ENCODE results near the gene VPREB1. TPM values are rescaled to one million over a fixed set of nuclear protein-coding genes. Genes with fewer than 3 reads are reported as not detected.
"Not testable (repeated sequence)": the region's sequence is repeated elsewhere in the genome, so short reads cannot be mapped to it uniquely, and the experiment has no call there.

Gene VPREB1
- total RNA-seq, 1 donor from 2014 or later = not detected

DNA sequence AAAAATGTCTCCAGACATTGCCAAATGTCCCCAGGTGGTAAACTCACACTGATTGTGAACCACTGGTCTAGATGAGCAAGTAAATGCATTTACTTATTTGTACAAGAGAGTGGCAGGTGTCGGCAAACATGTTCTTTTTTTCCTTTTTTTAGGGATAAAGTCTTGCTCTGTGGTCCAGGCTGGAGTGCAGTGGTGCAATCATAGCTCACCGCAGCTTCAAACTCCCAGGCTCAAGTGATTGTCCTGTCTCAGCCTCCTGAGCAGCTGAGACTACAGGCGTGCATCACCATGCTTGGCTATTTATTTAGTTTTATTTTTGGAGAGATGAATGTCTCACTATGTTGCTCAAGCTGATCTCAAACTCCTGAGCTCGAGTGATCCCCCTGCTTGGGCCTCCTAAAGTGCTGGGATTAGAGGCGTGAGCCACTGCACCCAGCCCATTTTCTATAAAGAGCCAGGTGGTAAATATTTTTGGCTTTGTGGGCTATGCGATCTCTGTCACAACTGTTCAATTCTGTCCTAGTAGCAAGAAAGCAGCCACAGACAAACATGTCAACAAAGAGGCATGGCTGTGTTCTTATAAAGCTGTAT is 1.4 kb downstream of the VPREB1 start:
- no peak for DNase-seq
- intact Hi-C loops (cut with micrococcal nuclease) = no loop called here
- H3K4me3 Mint-ChIP-seq = no peak overlapping the region
- no peak overlapping the region for H3K27ac Mint-ChIP-seq
- peaks cover 6% of the 10 kb centered on the region for H3K27me3 Mint-ChIP-seq
- H3K9me3 Mint-ChIP-seq = no peaks in the 10 kb centered on the region
- no peaks in the 10 kb centered on the region for H3K36me3 Mint-ChIP-seq (ENCODE audit: low read depth)
- peaks cover 18% of the 10 kb centered on the region for H3K4me1 Mint-ChIP-seq

DNA sequence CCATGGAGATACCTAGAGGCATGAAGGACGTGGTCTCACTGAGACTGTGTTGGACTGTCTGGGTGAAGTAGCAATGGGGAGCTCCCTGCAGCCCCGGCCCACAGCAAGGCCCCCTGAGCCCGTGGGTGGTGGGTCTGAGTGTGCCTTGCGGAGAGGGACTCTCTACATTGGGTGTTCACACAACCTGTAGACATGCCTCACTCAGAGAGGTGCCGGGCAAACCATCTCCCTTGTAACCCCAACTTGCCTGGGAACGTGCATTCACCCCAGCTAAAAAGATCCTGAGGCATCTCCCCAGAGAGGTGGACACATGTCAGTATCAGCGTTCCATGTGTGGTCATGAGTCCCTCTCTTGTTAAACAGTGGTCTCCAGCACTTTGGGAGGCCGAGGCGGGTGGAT is 2.1 kb downstream of the VPREB1 start:
- Mint-ChIP-seq H3K4me1 (peaks cover 18% of the 10 kb centered on the region), H3K36me3 (ENCODE audit: low read depth) (no peaks in the 10 kb centered on the region), H3K27ac (no peak overlapping the region), H3K9me3 (no peaks in the 10 kb centered on the region), H3K27me3 (peaks cover 6% of the 10 kb centered on the region), H3K4me3 (no peak overlapping the region)
- DNase-seq = no peak
- intact Hi-C loops (cut with micrococcal nuclease) = no loop called here

DNA sequence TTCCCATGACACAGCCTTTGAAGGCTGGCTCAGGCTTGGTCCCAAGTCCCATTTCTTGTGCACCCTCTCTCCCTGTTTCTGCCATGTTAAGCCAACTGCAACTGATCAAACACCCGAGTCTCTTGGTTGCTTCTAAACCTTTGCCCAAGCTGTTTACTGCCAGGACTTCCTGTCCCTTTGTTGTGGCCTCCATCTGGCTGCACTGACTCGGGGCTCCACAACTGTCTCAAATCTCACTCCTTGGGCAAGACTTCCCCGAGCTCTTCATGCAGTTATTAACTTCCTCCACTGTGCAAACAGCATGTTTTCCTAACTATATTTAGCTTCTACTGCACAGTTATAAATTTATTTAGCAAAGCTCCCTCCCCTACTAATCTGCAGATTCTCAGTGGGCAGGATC is 4.3 kb downstream of the VPREB1 start:
- DNase-seq = peak; percentile 74
- peaks cover 5% of the 10 kb centered on the region for H3K27me3 Mint-ChIP-seq
- peak overlapping the region; percentile 34 for H3K4me3 Mint-ChIP-seq
- peaks cover 18% of the 10 kb centered on the region for H3K4me1 Mint-ChIP-seq
- intact Hi-C loops (cut with micrococcal nuclease) = no loop called here
- no peaks in the 10 kb centered on the region for H3K9me3 Mint-ChIP-seq
- peak overlapping the region; percentile 12 for H3K27ac Mint-ChIP-seq
- H3K36me3 Mint-ChIP-seq (ENCODE audit: low read depth) = no peaks in the 10 kb centered on the region

- H3K36me3 Mint-ChIP-seq (ENCODE audit: low read depth); H3K27me3 Mint-ChIP-seq; H3K4me3 Mint-ChIP-seq; H3K9me3 Mint-ChIP-seq; intact Hi-C loops (cut with micrococcal nuclease); H3K27ac Mint-ChIP-seq: not testable (repeated sequence)
- DNase-seq = peak; percentile 50
- peaks cover 14% of the 10 kb centered on the region for H3K4me1 Mint-ChIP-seq
These were observed 6.1 kb downstream of the VPREB1 start for GRCh38 chr22:22250651-22251050.

GRCh38 chr22:22256133-22256532 is 11.5 kb downstream of the VPREB1 start:
- H3K27ac Mint-ChIP-seq; intact Hi-C loops (cut with micrococcal nuclease); H3K9me3 Mint-ChIP-seq; DNase-seq; H3K27me3 Mint-ChIP-seq; H3K4me3 Mint-ChIP-seq; H3K4me1 Mint-ChIP-seq; H3K36me3 Mint-ChIP-seq (ENCODE audit: low read depth): not testable (repeated sequence)

DNA sequence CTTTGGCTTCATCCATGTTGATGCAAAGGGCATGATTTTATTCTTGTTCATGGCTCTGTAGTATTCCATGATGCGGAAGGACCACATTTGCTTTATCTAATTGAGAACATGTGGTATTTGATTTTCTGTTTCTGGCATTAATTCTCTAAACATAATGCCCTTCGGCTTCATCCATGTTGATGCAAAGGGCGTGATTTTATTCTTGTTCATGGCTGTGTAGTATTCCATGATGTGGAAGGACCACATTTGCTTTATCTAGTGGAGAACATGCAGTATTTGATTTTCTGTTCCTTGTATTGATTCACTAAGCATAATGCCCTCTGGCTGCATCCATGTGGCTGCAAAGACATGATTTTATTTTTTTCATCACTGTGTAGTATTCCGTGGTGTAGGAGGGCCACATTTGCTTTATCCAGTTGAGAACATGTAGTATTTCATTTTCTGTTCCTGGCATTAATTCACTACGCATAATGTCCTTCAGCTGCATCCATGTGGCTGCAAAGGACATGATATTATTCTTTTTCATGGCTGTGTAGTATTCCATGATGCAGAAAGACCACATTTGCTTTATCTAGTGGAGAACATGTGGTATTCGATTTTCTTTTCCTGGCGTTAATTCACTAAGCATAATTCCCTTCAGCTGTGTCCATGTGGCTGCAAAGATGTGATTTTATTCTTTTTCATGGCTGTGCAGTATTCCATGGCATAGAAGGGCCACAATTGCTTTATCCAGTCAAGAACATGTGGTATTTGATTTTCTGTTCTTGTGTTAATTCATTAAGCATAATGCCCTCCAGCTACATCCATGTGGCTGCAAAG is 14.2 kb downstream of the VPREB1 start:
- H3K27me3 Mint-ChIP-seq; H3K4me3 Mint-ChIP-seq; H3K36me3 Mint-ChIP-seq (ENCODE audit: low read depth); H3K4me1 Mint-ChIP-seq; H3K9me3 Mint-ChIP-seq; intact Hi-C loops (cut with micrococcal nuclease); H3K27ac Mint-ChIP-seq; DNase-seq: not testable (repeated sequence)

DNA sequence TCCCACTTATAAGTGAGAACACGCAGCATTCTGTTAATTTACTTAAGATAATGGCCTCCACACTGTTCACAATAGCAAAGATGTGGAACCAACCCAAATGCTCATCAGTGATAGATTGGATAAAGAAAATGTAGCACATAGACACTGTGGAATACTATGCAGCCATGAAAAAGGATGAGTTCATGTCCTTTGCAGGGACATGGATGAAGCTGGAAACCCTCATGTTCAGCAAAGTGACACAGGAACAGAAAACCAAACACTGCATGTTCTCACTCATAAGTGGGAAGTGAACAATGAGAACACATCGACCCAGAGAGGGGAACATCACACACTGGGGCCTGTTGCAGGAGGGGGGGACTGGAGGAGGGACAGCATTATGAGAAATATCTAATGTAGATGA is 15.6 kb downstream of the VPREB1 start:
- H3K4me1 Mint-ChIP-seq; H3K4me3 Mint-ChIP-seq; DNase-seq; H3K27ac Mint-ChIP-seq; H3K9me3 Mint-ChIP-seq; H3K36me3 Mint-ChIP-seq (ENCODE audit: low read depth); H3K27me3 Mint-ChIP-seq; intact Hi-C loops (cut with micrococcal nuclease): not testable (repeated sequence)

DNA sequence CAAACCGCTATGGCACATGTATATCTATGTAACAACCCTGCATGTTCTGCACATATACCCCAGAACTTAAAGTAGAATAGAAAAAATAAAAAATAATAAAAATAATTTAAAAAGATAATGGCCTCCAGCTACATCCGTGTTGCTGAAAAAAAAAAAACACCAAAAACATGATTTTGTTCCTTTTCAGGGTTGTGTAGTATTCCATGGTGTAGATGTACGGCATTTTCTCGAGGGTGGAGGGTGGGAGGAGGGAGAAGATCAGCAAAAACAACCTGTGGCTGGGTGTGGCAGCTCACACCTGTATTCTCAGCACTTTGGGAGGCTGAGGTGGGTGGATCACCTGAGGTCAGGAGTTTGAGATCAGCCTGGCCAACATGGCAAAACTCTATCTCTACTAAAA is 16.0 kb downstream of the VPREB1 start:
- H3K4me1 Mint-ChIP-seq; H3K9me3 Mint-ChIP-seq; H3K27me3 Mint-ChIP-seq; intact Hi-C loops (cut with micrococcal nuclease); H3K4me3 Mint-ChIP-seq; H3K27ac Mint-ChIP-seq; H3K36me3 Mint-ChIP-seq (ENCODE audit: low read depth): not testable (repeated sequence)
- peak; percentile 26 for DNase-seq

DNA sequence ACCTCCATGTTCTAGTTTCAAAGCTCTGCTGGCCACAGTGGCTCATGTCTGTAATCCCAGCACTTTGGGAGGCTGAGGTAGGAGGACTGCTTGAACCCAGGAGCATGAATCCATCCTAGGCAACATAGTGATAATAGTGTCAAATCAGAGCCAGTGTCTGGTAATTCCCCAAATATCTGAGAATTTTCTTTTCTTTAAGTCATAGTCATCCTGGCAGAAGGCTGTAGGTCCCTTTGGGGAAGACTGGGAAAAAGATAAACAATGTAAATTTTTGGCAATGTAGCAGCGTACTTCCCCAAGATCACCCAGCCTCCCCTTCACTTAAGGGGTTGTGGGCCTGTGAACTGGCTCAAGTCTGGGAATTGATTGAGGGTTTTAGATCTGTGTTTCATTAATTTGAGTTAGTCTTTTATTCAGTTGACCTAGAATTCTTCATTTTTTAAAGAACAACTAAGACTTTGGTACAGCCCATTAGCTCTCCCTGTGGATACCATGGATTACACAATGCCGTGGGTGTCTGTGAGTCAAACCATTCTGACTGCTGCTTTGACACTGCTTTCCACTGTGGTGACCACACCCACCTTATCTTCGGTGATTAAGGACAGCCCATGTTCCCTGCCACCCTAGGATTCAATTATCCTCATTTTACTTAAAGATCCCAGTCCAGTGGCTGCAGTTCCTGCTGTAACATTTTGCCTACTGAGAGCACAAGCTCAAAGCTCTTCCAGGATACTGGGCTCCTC is 17.9 kb downstream of the VPREB1 start:
- H3K27ac Mint-ChIP-seq; intact Hi-C loops (cut with micrococcal nuclease); H3K4me3 Mint-ChIP-seq; H3K27me3 Mint-ChIP-seq; H3K4me1 Mint-ChIP-seq; H3K36me3 Mint-ChIP-seq (ENCODE audit: low read depth); H3K9me3 Mint-ChIP-seq: not testable (repeated sequence)
- DNase-seq = peak; percentile 39

- H3K27me3 Mint-ChIP-seq; H3K27ac Mint-ChIP-seq; H3K4me3 Mint-ChIP-seq; H3K9me3 Mint-ChIP-seq; H3K36me3 Mint-ChIP-seq (ENCODE audit: low read depth); intact Hi-C loops (cut with micrococcal nuclease); H3K4me1 Mint-ChIP-seq: not testable (repeated sequence)
- DNase-seq = peak; percentile 33
These were observed 19.2 kb downstream of the VPREB1 start for GRCh38 chr22:22263823-22264222.

GRCh38 chr22:22270036-22270676 is 25.6 kb downstream of the VPREB1 start:
- H3K9me3 Mint-ChIP-seq; H3K36me3 Mint-ChIP-seq (ENCODE audit: low read depth); H3K27me3 Mint-ChIP-seq; H3K27ac Mint-ChIP-seq; intact Hi-C loops (cut with micrococcal nuclease); H3K4me3 Mint-ChIP-seq; H3K4me1 Mint-ChIP-seq: not testable (repeated sequence)
- peak; percentile 46 for DNase-seq

- intact Hi-C loops (cut with micrococcal nuclease); H3K4me1 Mint-ChIP-seq; H3K27me3 Mint-ChIP-seq; H3K36me3 Mint-ChIP-seq (ENCODE audit: low read depth); H3K9me3 Mint-ChIP-seq; DNase-seq; H3K27ac Mint-ChIP-seq; H3K4me3 Mint-ChIP-seq: not testable (repeated sequence)
These were observed 32.8 kb downstream of the VPREB1 start for GRCh38 chr22:22277423-22277822.

DNA sequence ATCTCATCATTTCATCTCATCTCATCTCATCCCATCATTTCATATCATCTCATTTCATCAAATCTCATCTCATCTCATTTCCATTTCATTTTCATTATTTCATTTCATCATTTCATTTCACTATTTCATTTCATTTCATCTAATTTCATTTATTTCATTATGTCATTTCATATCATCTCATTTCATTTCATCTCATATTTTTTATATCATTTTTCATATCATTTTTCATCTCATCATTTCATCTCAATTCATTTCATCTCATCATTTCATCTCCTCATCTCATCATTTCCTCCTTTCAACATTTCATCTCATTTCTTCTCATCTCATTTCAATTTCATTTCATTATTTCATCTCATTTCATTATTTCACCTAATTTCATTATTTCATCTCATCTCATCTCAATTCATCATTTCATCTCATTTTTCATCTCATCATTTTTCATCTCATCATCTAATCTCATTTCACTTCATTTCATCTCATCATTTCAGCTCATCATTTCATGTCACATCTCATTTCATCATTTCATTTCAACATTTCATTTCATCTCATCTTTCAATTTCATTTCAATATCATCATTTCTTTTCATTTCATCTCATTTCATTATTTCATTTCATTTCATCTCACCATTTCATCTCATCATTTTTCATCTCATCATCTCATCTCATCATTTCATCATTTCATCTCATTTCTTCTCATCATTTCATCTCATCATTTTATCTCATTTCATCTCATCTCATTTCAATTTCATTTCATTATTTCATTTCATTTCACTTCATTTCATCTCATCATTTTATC is 40.6 kb downstream of the VPREB1 start:
- H3K27me3 Mint-ChIP-seq; H3K4me1 Mint-ChIP-seq; H3K4me3 Mint-ChIP-seq; intact Hi-C loops (cut with micrococcal nuclease); H3K36me3 Mint-ChIP-seq (ENCODE audit: low read depth); H3K27ac Mint-ChIP-seq; DNase-seq; H3K9me3 Mint-ChIP-seq: not testable (repeated sequence)
